CD4-positive, alpha-beta T cell treated with Interleukin-15 for 1 hour (primary cell): Measurements from ENCODE around the gene C22orf15.

ENCODE experiments used
- DNase-seq: peaks from one replicate; pipeline ENCODE4 v3.0.0-alpha.2; 2020

The C22orf15 gene

DNA sequence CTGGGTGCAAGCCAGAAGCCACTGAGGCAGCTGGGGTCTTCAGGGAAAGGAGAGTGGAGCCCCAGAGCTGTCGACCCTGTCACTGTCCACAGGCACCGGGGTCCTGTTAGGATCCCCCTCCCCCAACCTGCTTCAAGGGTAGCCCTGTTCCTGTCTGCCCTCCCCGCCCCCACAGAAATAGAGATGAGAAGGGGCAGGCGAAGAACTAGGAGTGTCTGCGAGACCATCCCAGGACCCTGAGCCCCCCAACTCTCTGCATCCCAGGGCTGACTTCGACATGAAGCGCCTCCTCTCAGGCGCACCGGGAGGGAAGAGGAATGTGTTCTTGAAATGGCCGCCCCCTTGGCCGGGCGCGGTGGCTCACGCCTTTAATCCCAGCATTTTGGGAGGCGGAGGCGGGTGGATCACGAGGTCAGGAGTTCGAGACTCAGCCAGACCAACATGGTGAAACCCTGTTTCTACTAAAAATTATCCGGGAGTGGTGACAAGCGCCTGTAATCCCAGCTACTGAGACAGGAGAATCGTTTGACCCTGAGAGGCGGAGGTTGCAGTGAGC lies 11.3 kb upstream of the C22orf15 start:
- no peak for DNase-seq

DNA sequence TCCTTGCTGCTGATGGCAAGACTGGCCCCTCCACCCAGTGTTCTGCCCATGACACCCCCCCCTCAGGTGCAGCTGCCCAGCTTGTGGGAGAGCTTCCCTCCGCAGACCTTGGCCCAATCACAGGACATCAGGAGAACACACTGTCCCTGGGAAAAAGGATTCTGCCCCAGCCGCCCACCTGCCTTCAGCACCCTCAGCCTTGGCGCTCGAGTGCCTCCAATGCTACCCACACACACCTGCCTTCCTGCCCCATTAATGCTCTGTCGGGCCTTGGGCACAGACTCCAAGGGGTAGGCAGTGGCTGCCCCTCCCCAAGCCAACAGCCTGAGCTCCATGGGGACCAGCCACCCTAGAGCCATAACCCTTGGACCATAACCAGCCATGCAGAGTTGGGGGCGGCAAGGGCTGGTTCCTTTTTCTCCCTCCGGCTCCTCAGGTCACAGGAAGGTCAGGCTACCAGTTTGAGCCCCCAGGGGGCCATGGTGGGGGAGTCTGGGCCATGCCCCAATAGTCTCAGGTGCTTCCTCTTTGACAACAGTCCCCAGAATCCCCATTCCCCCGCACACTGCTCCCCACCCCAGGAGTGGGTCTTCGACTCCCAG lies 10.6 kb upstream of the C22orf15 start:
- DNase-seq, result peak; percentile 81

DNA sequence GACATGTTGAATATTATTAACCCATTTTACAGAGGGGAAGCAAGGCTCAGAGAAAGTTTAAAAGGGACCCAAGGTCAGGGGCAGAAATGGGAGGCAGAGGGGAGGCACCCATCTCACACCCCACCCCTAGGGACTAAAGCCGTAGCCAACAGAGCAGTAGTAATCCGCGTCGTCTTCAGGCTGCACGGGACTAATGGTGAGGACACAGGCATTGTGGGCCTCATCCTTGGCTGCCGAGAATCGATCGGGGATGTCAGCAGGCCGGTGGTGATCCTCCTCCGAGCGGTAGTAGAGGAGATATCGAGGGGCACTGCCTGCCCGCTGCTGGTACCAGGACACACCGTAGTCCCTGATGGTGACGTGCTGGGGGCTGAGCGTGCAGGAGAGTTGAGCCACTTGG lies 10.0 kb upstream of the C22orf15 start:
- DNase-seq, result peak; percentile 38

DNA sequence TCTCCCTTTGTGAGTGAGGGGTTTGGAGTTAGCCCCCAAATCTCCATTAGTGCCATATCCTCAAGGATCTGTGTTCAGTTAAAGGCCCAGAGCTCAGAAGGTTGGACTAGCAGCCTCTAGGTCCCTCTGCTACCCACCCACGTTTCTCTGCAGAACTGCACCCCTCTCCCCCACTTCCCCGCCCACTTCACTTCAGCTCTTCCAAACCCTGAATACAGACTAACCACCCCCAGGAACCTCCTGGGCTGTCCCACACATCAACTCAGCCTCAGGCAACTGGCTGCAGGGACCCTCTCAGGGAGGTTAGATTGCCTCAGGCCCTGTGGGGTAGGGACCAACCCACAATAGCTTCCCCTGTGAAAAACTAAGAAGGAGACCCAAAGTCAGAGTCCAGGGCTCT lies 9.4 kb upstream of the C22orf15 start:
- no peak for DNase-seq

DNA sequence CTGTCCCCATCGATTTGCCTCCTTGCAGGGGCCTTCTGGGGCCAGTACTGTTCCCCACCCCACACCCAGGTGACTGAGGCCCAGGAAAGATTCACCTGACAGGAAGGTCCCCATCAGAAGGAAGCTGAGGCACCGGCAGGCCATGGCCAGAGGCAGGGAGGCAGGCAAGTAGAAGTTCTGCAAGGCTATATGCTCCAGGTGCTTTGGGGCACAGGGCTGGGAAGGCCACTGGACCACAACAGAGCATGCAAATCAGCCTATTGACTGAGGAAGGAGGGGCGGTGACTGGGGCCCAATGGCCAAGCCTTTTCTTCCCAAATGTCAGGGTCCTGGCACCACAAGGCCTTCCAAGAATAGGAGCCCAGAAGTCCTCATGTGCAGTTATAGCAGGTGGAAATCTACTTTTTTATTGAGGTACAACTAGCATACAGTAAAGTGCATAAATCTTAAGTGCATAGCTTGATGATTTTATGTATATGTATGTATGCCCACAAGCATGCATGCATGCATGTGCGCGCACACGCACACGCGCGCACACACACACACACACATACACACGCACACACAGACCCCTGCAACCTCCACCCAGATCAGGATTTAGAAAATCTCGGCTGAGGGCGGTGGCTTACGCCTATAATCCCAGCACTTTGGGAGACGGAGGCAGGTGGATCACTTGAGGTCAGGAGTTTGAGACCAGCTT lies 8.4 kb upstream of the C22orf15 start, which contains the start of gene VPREB3:
VPREB3 (minus strand) TSS at position 206 of the 700 bp plus-strand sequence; CDS start at position 144, 62 bp downstream.
- DNase-seq, result no peak

DNA sequence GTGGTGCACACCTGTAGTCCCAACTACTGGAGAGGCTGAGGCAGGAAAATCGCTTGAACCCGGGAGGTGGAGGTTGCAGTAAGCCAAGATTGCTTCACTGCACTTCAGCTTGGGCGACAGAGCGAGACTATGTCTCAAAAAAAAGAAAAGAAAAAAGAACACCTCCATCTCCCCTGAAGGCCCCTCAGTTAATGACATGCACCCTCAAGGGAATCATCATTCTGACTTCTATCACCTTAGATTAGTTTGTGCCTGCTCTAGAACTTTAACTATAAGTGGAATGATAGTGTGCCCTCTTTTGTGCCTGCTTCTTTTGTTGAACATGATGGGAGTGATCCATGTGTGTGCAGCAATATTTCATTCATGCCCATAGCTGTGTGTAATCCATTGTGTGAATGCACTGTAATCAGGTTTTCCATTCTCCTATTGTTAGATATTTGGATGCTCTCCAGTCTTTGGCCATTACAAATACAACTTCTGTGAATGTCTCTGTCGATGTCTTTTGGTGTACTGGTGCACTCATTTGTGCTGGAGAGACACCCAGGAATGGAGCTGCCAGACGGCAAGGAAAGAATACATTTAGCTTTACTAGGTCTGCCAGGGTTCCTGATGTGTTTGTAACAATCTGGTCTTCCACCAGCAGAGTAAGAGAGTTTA lies 7.7 kb upstream of the C22orf15 start:
- DNase-seq, result no peak

DNA sequence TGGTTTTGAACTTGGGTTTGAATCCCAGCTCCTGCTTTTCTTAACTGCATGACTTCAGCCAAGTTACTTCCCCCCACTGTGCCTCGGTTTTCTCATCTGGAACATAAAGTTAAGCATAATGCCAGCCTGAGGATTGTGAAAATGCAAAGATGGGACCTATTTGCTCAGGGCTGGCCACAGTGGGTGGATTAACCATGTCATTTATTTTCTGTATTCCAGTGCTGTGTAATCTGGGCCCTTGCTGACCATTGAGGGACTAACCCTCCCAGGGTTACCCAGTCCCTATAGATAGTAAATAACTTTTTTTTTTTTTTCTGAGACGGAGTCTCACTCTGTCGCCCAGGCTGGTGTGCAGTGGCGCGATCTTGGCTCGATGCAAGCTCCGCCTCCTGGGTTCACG lies 7.1 kb upstream of the C22orf15 start:
- DNase-seq, result no peak

DNA sequence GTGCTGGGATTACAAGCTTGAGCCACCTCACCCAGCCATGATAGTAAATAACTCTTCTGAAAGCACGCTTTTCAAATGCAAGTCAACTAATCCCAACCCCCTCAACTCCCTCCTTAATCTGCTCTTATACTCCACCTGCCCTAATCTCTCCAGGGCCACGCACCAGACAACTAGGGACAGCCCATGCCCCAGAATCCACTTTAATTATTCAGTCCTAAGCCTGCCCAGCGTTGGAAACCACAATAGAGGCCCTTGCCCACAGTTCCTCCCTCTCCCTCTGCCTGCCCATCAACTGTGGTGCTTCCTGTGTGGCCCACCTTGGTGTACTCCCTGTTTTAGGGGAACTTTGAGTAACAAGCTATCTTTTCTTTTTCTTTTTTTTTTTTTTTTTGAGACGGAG lies 5.9 kb upstream of the C22orf15 start:
- DNase-seq, result no peak

DNA sequence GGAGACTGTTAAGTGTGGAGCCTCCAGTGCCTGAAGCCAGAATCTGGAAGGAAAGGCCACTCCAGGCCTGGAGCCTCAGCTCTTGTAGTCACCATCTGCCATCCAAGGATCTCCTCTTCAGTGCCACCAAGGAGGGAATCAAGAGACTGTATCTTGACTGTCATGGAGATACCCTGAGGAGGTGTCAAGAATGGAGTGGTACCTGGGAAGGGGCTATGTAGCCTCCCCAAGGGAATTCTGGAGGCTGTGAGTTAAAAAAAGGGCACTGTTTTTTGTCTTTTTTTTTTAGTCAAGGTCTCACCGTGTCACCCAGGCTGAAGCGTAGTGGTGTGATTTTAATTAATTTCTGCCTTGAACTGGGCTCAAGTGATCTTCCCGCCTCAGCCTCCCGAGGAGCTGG lies 3.2 kb upstream of the C22orf15 start:
- DNase-seq, result no peak

DNA sequence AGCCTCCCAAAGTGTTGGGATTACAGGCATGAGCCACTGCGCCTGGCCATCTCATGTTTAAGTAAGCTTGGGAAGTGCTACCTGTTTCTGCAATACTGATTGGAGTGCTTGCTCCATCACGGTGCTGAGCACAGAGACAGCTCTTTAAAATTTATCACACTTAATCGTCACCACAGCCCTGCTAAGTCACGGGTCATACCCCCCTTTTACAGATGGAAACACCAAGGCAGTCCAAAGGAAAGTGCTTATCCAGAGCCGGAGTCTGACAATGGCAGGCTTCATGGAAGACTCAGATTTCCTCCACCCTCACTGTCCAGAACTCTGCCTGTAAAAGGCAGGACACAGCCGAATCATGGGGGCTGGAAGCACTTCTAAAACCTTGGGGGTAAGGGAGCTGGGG lies 2.7 kb upstream of the C22orf15 start:
- no peak for DNase-seq

DNA sequence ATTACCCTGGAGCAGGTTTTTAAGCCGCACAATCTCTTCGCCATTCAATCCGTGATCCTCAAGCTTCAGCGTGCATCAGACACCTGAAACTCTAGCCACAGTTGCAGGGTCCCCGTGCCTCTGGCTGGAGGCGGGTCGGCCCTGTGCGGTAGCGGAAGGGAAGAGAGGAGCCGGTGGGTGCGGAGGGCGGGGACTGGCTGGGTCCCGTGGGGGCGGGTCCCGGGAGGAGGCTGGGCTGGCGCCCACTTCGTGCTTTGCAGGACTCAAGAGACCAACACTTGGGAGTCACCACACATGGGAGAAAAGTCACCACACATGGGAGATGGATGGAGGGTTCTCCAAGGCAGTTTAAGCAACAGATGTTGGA lies 772 bp downstream of the C22orf15 start:
- DNase-seq, result peak; percentile 33

DNA sequence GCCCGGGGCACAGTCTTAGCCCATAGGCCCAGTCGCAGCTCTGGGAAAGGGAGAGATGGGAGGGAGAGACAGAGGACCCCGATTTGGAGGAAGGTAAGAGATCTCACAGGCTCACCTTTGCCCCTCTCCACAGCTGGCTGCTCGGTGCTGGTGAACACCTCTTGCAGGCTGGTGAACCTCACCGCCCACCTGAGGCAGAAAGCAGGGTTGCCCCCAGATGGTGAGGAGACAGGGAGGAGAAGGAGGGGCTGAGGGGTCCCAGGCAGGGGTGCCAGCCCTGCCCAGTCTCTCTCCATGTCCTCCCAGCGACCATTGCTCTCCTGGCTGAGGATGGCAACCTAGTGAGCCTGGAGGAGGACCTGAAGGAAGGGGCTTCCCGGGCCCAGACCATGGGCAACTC lies 1.2 kb downstream of the C22orf15 start:
- DNase-seq, result no peak

DNA sequence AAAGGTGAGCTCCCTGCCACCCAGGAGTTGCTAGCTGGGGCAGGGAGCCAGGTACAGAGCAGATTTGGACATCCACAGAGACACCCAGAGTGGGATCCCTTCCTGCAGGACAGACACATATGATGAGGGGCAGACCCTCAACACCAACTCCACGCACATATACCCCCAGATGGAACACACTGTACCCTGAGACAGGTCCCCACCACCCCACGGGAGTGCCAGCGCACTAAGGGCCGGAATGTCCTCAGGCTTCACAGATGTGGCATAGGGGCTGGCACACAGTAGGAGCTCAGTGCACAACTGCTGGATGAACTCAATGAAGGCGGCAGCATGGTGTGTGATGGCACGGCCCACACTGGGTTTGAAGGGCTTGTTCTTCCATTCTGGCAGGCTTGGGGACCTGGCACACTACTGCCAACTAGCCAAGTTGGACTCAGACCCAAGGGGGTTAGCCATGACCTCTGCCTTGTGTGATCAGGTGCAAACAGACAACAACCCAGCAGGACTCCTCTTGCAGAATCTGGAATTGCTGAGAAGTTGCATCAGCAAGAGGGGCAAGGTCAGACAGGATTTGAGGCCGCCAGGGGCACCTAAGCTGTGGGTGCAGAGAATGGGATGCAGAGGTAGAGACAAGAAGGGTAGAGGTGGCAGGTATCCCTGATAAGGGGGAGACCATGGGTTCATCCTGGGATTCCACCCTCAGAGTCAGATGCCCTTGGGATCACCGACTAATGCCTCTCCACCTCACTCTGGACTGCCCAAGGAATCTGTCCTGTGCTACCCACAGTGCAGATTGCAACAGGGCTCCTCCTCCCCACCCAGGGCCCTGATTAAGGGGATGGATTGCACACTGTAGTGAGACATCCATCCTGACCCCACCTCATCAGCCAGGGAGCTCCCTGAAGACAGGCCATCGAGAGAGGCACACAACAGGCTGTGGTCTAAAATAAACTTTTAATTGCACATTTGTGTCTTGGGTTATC lies 2.4 kb downstream of the C22orf15 start:
- DNase-seq, result no peak

DNA sequence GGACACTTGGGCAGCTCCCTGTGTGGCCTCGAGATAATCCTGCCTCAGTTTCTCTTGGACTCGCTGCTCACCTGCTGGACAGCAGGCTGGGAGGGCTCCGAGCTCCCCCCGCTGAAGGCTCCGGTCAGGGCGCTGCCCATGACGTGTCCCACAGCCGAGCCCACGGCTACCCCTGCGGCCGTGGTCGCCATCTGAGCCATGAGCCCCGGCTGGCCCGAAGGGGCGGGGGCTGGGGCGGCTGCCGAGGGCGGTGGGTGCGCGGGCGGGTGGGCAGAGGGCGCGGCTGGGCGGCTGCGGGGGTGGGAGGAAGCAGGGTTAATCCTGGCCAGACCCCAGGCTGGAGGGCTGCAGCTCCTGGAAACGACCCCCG lies 4.5 kb downstream of the C22orf15 start:
- no peak for DNase-seq

DNA sequence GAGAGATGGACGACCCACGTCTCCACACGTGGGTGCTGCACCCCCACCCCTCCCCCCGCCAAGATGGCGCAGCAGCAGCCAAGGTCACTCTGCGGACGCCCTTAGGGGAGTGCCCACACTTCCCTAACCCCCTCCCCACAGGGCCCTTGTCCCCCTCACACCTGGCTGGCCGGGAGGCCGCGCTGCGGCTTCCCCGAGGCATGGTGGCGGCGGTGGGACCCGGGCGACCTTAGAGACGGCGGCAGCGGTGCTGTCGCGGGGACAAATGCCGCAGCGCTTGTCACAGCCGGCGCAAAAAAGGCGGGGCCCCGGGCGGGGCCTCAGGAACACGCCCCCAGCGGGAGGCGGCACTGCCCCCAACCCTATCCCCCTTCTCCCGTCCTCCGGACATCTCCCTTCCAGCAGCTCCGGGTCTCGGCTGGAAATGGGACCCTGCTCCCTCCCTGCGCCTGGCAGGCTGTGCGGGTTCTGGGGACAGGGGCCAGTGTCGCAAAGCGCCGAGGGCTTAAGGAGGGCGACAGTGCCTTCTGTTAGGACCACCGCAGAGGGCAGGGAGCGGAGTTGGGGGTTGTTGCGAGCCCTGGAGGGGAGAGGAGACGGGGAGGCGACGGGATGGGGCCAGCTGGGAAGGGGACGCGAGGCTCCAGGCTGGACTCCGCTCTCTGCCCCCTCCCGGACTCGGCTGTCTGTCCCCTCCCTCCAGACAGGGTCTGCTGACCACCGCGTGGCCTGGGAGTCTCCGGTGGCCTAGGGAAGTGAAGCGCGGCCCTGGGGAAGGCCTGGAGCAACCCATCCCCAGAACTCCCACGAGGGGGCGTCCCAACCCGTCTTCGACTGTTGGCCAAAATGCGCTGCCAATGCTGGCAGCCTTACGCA lies 5.1 kb downstream of the C22orf15 start, which contains the start of gene CHCHD10:
CHCHD10 (minus strand) TSS at position 300 of the 876 bp plus-strand sequence; CDS start at position 202, 98 bp downstream.
- DNase-seq, result peak; percentile 75

DNA sequence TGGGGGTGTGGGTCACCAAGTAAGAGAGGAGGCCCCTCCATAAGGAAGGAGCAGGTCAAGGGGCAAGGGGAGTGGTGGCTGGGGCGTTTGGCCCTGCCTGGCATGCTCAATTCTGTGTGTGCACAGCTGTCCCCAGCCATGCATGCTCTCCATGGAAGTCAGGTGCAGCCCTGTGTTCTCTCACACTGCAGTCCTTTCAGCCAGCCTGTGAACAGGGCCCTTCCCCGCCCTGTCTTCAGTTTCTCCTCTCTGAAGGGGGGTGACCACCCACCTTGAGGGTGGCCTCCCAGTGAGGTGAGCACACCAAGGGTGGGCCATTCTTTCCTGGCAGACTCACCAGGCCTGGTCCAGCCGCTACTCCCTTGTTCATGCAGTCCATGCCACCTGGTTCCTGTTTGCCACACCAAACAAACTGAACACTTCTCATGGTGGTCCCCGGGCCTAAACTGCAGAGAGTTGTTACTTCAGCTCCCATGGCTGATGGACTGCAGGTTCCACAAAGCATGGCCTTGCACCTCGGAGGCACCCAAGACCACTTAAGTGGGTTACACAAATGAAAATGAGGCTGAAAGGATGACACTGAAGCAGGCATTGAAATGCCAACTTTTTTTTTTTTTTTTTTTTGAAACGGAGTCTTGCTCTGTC lies 6.7 kb downstream of the C22orf15 start:
- DNase-seq, result no peak

DNA sequence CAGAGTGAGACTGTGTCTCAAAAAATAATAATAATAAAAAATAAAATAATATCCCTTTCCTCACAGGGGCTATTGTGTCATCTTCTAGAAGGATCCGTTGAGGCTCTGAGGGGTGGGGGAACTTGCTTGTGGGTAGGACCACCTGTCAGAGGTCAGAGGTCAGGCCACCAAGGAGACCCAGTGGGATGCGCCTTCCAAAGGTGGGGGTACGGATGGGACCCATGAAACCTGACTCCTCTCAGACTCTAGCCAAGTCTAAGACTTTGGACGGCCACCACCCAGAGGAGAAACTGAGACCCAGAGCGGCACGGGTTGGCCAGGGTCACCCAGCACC lies 9.5 kb downstream of the C22orf15 start:
- no peak for DNase-seq

DNA sequence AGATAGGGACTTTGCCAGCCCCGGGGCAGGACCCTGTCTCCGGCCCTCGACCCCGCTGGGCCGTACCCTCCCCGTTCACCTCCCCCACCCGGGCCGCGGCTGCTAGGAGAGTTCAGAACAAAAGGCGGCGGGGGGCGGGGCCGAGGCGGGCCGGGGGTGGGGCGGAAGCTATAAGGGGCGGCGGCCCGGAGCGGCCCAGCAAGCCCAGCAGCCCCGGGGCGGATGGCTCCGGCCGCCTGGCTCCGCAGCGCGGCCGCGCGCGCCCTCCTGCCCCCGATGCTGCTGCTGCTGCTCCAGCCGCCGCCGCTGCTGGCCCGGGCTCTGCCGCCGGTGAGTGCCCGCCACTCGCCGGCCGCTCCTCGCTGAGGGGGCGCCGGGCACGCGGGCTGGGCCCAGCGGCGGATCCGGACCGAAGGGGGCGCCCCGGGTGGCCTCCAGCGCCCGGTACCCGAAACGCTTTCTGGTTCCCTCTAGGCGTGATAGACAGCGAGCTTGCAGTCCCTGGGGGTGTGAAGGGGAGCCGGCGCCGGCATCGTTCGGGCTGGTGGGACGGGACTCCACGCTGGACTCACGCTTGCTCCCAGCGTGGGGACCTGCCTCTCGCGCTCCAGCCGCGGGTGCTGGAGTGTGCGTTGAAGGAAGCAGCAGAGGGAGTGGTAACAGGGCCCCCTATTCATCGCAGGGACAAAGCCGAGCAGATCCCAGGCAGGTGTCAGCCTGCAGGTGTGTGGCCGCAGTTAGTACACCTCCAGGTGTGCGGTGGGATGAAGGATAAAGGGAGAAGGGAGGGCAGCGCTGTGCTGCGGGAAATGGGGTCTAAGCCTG lies 10.1 kb downstream of the C22orf15 start, which contains the start of gene MMP11:
MMP11 (plus strand) TSS at position 201 of the 825 bp plus-strand sequence; CDS start at position 223, 22 bp downstream.
- DNase-seq, result peak; percentile 47

DNA sequence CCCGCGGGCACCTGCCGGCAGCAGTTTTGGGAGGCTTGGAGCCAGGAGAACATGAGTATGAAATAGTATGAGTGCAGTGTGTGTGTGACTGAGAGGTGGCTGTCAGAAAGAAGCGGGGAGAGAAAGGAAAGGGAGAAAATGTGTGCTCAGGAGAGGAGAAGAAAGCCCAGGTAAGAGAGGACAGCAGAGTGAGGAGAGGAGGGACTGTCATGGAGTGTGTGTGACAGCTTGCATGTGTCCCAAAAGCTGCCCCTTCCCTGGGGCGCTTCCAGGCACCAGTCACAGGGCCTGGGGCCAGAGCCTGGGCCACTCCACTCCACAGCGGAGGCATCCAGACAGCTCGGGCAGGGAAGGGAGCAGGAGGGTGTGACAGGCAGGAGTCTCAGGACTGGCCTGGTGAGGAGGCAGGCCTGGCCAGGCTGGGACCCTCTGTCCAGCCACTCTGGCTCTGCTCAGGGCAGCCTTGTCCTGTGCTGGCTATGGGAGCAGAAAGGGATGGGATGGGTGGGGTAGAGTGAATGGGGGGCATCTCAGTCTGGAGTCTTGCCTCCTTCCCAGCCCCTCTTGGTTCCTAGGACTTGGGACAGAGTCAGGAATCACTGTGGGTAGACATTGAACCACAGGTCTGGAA lies 10.8 kb downstream of the C22orf15 start:
- no peak for DNase-seq
